ENCODE measurements around the gene WRNIP1. TPM values are rescaled to one million over a fixed set of nuclear protein-coding genes. Genes with fewer than 3 reads are reported as not detected.

Gene WRNIP1
- total and polyA plus RNA-seq, 12 donors = 27.7 to 82.2 (median 53.8) TPM

GRCh38 chr6:2809015-2809414 lies 43.8 kb downstream of the WRNIP1 start:
- intact Hi-C loops (cut with DNase I) = no loop called here
- no peaks in the 10 kb centered on the region for H3K4me1 ChIP-seq (replicated peaks in 1 of 2)
- no peak for DNase-seq
- TF ChIP-seq CTCF (IDR thresholded peaks at IDR 0.05) (no peak), POLR2A (IDR thresholded peaks at IDR 0.05) (no peak)
- WGBS, 4 donors = 55 to 72% (median 63%) methylated on average over 2 of the region's 2 CpGs
- no peaks in the 10 kb centered on the region for H3K9me3 ChIP-seq (replicated peaks in 1 of 3)
- H3K27me3 ChIP-seq = no peaks in the 10 kb centered on the region
- no peak overlapping the region for H3K27ac ChIP-seq
- no peaks in the 10 kb centered on the region for H3K36me3 ChIP-seq (replicated peaks in 1 of 2)
- no peak overlapping the region for H3K4me3 ChIP-seq

DNA sequence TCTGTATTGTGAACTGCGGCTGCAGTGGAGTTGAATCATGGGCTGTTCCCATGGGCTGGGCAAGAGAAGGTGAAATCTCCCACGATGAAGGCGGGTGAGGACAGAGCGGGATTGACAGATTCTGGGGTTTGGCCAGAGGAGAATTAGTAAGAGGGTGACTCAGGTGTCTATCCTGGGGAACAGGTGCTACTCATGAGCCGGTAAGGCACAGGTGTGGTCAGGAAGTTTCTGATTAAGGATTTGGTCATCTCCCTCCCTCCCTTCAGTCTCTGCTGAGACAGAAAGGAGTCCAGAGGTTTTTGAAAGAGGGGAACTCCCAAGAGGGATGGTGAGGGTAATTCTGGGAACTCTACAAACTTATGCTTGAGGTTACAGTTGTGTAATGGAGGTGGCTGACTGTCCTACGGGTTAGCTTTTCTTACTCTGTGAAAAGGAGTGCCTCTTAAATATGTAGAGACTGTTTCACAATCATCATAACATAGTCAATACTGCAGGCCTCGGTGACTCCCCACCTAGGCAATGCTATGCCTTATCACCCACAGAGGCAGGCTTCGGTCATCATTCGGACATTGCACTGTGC lies 45.0 kb downstream of the WRNIP1 start:
- DNase-seq = peak in 1 of 7 donors; percentile 10
- WGBS, 4 donors = 81 to 96% (median 87%) methylated on average over 9 of the region's 9 CpGs

DNA sequence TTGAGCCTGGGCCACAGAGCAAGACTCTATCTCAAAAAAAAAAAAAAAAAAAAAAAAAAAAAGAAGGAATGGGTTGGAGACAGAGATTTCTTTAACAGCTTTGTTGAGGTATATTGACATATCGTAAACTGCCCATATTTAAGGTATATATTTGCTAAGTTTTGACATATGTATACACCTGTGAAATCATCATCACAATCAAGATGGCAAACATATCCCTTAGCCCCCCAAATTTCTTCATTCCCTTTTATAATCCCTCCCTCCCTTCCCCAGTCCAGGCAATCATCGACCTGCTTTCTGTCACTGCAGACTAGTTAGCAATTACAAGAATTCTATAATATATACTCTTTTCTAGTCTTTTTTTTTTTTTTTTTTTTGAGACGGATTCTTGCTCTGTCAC lies 47.5 kb downstream of the WRNIP1 start:
- TF ChIP-seq CTCF (IDR thresholded peaks at IDR 0.05) (no peak), POLR2A (IDR thresholded peaks at IDR 0.05) (no peak)
- no peaks in the 10 kb centered on the region for H3K27me3 ChIP-seq
- DNase-seq = no peak
- H3K4me3 ChIP-seq = no peak overlapping the region
- H3K27ac ChIP-seq = no peak overlapping the region
- H3K9me3 ChIP-seq (replicated peaks in 1 of 3) = peaks cover 0 to 2% (median 0%) of the 10 kb centered on the region in 3 donors
- WGBS, 4 donors = 72 to 98% (median 97%) methylated on average over 3 of the region's 3 CpGs
- intact Hi-C loops (cut with DNase I) = no loop called here
- peaks cover 0 to 4% of the 10 kb centered on the region in 2 donors for H3K4me1 ChIP-seq (replicated peaks in 1 of 2)
- no peaks in the 10 kb centered on the region for H3K36me3 ChIP-seq (replicated peaks in 1 of 2)

More for the DNA sequence above, 45.0 kb downstream of the WRNIP1 start:
- H3K27ac ChIP-seq = no peak overlapping the region
- no peaks in the 10 kb centered on the region for H3K27me3 ChIP-seq
- intact Hi-C loops (cut with DNase I) = no loop called here
- H3K9me3 ChIP-seq (replicated peaks in 1 of 3) = no peaks in the 10 kb centered on the region
- no peaks in the 10 kb centered on the region for H3K36me3 ChIP-seq (replicated peaks in 1 of 2)
- no peaks in the 10 kb centered on the region for H3K4me1 ChIP-seq (replicated peaks in 1 of 2)
- H3K4me3 ChIP-seq = no peak overlapping the region
- TF ChIP-seq CTCF (IDR thresholded peaks at IDR 0.05) (no peak), POLR2A (IDR thresholded peaks at IDR 0.05) (no peak)

- peaks cover 0 to 2% (median 0%) of the 10 kb centered on the region in 3 donors for H3K9me3 ChIP-seq (replicated peaks in 1 of 3)
- peaks cover 0 to 22% of the 10 kb centered on the region in 2 donors for H3K4me1 ChIP-seq (replicated peaks in 1 of 2)
- H3K27ac ChIP-seq = no peak overlapping the region
- no peak for TF ChIP-seq CTCF (IDR thresholded peaks at IDR 0.05)
- no peak for TF ChIP-seq POLR2A (IDR thresholded peaks at IDR 0.05)
- DNase-seq = no peak
- H3K27me3 ChIP-seq = no peaks in the 10 kb centered on the region
- no peaks in the 10 kb centered on the region for H3K36me3 ChIP-seq (replicated peaks in 1 of 2)
- intact Hi-C loops (cut with DNase I) = no loop called here
- H3K4me3 ChIP-seq = no peak overlapping the region
Observed at GRCh38 chr6:2816158-2816557, 51.0 kb downstream of the WRNIP1 start.
